D721Med (cell line): ENCODE measurements around the gene ATF7.

Experiments used
- DNase-seq: peaks from one replicate; pipeline ENCODE4 v3.0.0; 2011; ENCODE audit warnings: low spot score; ENCODE audit not compliant: insufficient read length
- FAIRE-seq: peaks from 2 replicates; lab custom pipeline; 2011; peaks lifted over from hg19 to GRCh38; lab: Jason Lieb, UNC
- CTCF ChIP-seq: IDR thresholded peaks from 2 replicates; pipeline ENCODE4 v1.5.1; 2012; ENCODE audit warnings: mild to moderate bottlenecking, control low read depth; ENCODE audit not compliant: insufficient read depth; ENCODE audit errors: missing control alignments

The ATF7 gene

GRCh38 chr12:53594897-53595615 is 31.1 kb downstream of the ATF7 start:
- DNase-seq (no peak), FAIRE-seq (no peak)
- no peak for TF ChIP-seq CTCF

GRCh38 chr12:53593707-53594106 is 32.5 kb downstream of the ATF7 start:
- DNase-seq (no peak), FAIRE-seq (no peak)
- no peak for TF ChIP-seq CTCF

GRCh38 chr12:53593031-53593430 is 33.2 kb downstream of the ATF7 start:
- DNase-seq (no peak), FAIRE-seq (no peak)
- TF ChIP-seq CTCF = no peak

- FAIRE-seq (no peak), DNase-seq (no peak)
- no peak for TF ChIP-seq CTCF
These were observed 33.8 kb downstream of the ATF7 start for GRCh38 chr12:53592426-53592825.

GRCh38 chr12:53591301-53592206 is 34.6 kb downstream of the ATF7 start:
- FAIRE-seq (no peak), DNase-seq (no peak)

GRCh38 chr12:53590652-53591051 is 35.5 kb downstream of the ATF7 start:
- TF ChIP-seq CTCF = no peak
- no peak for DNase-seq
- FAIRE-seq = no peak

More at GRCh38 chr12:53591301-53592206, 34.6 kb downstream of the ATF7 start:
- TF ChIP-seq CTCF = no peak
